Hematopoietic multipotent progenitor cell (in vitro differentiated cells): Measurements from ENCODE around the gene NBDY. TPM values are rescaled to one million over a fixed set of nuclear protein-coding genes. Genes with fewer than 3 reads are reported as not detected.

Source experiments
- total RNA-seq: library from RNA; depleted of rRNA; stranded (reverse); fragments of >200 nt; gene quantifications from one replicate; pipeline ENCODE4 v1.2.3, GENCODE V29; 2012

NBDY gene
- total RNA-seq, 1 donor: 4.6 TPM

Other genes starting within 250 kb of the NBDY start
- 12.7 TPM for gene UBQLN2, start 165.6 kb upstream of the NBDY start, total RNA-seq